NOMO-1 treated with dmso at 0.1 percent for 144 hours (cell line): Measurements from ENCODE around the gene UBE2E1.
"Not testable (repeated sequence)": the region's sequence is repeated elsewhere in the genome, so short reads cannot be mapped to it uniquely, and the experiment has no call there.

ENCODE experiments used
- DNase-seq: peaks from one replicate; lab custom pipeline; 2025; ENCODE audit not compliant: unreplicated experiment; lab: John Stamatoyannopoulos, UW

UBE2E1 gene

DNA sequence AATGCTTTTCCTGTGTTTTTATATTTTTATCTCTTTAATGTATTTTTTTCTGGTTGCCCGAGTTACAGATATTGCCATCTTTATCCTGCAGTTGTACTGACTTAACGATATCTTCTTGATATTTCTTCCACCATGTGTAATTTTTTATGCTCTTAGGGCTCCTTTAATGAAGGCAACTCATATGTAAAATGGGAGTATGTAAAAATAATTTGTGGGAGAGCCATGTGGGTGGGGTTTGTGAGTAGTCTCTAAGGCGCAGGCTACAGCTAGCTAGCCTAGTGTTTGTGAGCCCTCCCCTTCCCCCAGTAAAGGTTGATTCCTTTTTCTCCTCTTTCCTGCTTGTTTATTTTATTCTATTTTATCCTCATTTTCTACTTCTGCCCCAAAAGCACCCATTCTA lies 38.1 kb downstream of the UBE2E1 start:
- DNase-seq = no peak

DNA sequence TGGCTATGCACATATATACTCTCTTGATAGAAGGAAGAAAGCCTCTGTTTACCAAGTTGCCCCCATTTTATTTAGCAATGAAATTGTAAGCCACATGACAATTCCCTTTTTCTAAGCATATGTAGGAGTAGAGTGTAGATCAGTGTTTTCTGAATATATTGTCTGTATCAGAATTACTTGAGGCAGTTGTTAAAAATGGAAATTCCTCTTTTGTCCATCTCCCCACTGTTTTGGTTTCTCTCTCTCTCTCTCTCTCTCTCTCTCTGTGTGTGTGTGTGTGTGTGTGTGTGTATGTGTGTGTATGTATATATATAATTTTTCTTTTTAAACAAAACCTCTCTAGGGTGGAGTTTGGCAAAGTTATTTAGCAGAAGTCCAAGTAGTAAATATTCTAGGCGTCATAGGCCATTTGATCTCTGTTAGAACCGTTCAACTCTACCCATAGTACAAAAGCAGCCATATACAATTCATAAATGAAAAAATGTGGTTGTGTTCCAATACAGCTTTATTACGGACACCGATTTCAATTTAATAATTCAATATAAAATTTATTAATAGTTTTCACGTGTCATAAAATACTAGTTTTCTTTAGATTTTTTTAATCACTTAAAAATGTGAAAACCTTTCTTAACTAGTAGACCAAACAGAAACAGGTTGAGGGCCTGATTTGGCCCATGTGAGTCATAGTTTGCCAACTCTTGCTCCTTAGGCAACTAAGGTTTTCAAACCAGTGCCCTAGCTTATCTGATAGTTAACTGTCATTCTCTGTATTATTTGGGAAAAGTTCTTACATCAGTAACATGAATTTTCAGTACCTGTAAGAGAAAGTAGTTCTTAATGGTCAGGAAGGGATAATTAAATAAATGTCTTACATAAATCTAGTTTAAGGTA lies 39.8 kb downstream of the UBE2E1 start:
- DNase-seq = no peak

DNA sequence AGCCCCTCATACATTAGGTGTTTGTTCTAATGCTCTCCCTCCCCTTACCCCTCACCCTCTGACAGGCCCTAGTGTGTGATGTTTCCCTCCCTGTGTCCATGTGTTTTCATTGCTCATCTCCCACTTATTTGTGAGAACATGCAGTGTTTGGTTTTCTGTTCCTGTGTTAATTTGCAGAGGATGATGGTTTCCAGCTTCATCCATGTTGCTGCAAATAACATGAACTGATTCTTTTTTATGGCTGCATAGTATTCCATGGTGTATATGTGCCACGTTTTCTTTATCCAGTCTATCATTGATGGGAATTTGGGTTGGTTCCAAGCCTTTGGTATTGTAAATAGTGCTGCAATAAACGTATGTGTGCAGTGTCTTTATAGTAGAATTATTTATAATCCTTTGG lies 43.7 kb downstream of the UBE2E1 start:
- DNase-seq = not testable (repeated sequence)

DNA sequence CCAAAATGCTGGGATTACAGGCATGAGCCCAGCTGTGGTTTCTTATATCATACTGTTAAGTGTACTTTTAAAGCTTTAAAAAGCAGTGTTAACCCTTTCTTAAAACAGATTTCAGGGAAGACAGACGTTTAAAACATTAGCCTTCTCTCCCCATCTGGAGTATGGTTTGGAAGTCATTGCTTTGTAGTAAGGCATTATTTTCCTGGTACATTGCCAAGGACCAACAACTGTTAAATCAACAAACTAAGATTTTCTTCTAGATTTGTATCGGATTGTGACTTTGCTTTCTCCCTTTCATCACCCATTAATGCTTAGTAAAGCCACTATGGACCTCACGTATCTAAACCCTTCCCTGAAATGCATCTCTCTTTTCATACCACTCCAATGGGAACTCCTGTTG lies 50.5 kb downstream of the UBE2E1 start:
- no peak for DNase-seq

DNA sequence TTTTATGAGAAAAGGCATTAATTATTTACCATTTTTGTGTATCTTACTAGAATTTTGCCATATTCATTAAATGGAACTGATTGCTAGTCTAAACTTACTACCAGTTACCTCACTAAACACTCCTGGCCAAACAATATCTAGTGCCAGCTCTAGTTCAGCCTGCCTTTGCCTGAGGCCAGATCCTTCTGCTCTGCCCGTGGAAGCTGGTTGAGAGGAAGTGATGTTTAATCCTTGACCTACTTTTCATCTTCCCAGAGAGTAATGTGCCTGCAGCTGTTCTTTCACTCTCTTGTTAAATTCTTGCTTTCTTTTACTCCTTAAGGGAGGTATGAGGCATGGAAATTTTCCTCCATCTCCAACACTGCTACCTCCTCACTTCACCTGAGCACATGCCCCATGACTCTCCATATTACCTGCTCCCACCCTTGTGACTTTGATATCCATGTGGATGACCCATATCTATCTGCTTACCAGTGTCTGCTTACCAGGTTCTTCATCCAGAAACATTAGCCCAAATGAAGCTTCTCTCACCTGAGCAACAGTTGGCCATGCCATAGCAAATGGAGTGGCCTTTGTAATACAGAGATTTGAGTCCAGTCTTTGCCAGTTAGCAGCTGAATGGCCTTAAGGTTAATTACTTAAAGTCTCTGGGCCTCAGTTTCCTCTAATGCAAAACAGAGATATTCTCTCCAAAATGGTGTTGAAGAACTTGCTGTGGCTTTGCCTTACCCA lies 53.4 kb downstream of the UBE2E1 start:
- DNase-seq = no peak

DNA sequence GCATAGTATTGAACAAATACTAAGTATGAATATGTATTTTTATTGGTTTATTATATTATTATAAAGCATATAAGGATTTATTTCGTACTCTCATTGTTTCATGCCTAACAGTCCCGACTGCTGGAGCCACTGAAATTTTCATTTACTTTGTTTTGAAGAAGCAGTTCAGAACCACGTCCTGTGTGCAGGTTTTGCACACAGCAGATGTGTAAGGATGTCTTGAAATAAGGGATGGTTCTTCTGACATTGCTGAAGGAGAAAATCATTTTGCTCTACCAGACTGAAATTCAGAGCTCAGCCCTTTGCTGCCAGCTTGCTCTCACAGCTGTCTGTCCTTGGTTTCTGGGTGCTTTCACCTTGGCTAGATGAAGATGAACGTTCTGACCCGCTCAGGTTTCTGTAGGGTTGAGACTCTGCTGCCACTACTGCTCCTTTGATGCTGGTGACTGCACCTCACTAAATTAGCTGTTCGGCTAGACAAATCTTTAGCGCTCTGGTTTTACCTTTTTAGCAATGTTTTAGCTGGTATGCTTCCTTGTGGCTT lies 54.2 kb downstream of the UBE2E1 start:
- no peak for DNase-seq

DNA sequence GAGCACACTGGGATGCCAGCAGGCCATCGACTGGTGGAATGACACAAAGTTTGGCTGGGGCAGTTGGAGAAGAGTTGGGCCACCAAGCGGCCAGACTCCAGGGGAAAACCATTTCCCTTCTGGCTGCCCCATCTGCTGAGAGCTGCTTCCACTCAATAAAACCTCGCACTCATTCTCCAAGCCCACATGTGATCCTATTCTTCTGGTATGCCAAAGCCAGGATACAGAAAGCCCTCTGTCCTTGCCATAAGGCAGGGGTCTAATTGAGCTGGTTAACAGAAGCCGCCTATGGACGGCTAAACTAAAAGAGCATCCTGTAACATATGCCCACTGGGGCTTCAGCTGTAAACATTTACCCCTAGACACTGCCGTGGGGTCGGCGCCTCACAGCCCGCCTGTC lies 55.9 kb downstream of the UBE2E1 start:
- DNase-seq = no peak

DNA sequence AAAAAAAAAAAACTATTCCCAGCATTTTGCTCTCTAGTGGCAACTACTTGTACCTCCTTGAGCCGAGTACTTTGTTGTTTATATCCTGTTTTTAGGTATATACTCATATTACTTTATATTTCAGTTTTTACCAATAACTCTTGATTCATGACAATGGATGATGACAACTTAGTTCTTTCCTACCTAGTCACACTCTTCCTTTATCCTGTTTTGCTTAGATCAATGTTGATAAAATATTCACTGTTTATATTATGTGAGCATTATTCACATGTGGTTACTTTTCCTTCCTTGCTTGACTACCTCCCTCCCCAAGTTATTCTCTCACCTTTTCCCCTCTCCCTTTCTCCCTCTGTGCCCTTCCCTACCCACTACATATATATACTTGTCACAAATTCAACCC lies 57.3 kb downstream of the UBE2E1 start:
- DNase-seq = no peak

DNA sequence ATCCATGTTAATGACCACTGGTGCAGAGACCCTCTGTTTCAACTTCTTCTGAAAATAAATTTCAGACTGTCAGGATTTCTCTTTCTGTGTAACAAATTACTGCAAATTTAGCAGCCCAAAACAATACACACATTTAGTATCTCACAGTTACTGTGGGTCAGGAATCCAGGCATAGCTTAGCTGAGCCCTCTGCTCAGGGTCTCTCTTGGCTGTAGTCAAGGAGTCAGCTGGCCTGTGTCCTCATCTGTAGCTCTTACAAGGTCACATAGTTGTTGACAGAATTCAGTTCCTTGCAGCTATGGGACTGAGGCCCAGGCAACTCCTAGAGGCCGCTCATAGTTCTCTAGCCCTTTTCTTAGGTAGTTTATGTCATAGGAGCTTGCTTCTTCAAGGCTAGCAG lies 59.2 kb downstream of the UBE2E1 start:
- DNase-seq = no peak

DNA sequence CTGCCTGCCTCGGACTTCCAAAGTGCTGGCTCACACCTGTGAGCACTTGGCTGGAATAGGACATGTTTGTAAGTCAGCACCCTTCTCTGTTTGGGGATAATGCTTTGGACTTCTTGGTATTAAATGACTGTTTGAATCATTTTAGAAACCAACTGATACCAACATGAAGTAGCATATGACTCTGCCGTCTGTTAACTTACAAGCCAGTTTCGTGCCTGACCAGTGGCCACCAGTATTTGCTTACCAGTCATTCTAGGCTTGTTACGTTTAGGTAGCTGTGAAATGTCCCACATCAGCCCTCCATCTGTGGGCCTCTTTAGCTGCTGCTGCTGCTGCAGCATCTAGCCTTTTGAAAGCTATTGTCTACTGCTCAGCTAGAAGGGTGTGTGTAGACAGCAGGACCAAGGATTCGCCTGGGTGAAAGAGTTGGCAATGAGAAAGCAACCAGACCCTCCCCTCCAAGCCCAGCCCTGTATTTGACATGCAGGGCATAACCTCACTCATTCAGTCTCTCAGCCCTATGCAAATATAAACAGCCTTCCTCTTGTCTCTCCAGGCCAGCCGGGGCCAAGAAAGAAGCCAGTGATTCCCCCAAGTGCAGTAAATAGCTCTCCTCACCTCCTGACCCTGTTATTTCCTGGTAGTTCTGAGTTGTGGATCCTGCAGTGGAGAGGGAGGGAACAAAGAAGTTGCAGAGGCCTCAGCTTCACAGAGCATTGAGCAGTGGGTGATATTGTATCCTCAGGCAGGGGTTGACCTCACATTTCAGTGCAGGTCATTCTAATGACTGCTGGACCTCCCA lies 60.0 kb downstream of the UBE2E1 start:
- no peak for DNase-seq

DNA sequence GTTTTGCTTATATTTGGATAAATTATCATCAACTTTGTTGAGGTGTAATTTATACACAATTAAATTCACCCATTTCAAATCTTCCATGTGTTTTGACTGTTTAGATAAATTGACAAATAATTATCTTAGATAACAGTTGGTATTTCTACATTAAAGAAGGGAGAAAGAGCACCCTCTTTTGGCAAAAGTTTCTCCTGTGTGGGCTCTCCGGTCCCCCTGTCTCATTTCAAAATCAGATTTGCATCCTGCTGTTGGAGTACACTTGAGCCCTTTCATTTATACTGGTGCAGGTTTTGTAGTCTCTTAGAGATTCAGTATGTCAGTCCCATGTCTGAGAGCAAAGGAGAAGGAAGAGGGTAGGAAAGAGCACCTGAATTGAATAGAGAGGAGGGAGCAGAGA lies 61.6 kb downstream of the UBE2E1 start:
- no peak for DNase-seq

DNA sequence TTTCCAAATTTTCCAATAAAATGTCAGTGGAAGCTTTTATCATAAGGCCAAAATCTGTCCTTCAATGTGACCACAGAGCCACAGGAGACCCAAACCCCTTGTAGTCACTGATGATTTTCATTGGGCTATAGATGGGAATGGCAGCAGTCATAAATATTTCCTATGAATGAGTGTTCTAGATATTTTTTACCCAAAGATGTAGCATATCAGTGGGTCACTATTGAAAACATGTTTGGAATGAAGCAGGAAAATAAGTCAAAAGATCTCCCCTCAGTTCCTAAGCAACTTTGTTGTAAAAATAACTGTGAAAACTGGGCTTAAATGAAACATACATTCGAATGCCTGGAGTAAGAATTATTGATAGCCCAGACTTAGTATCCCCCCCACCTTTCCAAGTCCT lies 62.1 kb downstream of the UBE2E1 start:
- no peak for DNase-seq

DNA sequence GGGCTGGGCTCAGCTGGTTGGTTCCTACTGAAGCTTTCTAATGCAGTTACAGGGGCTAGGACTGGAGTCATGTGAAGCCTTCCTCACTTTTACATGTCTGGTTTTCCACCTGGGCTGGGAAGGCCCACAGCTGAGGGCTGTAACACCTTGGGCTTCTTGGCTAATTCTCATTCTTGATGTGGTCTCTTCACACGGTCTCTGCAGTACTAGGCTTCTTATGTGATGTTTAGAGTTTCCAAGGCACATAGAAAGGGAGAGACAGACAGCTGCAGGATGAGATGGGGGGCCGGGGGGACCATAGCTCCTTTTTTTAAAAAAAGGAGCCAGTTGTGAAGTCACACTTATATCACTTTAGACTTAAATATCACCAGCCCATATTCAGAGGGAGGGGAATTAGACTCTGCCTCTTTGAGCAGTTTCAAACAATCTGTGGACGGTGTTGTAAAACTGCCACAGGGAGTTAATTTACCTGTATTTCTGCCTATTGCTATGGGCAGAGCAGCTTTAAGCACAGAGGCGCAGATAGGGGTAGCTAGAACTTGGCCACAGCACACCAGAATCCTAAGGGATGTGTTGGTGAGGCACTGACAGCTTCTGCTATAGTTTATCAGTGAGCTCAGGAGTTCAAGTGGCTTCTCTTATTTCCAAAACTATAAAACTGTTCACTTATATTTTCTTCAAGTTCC lies 64.4 kb downstream of the UBE2E1 start:
- no peak for DNase-seq

DNA sequence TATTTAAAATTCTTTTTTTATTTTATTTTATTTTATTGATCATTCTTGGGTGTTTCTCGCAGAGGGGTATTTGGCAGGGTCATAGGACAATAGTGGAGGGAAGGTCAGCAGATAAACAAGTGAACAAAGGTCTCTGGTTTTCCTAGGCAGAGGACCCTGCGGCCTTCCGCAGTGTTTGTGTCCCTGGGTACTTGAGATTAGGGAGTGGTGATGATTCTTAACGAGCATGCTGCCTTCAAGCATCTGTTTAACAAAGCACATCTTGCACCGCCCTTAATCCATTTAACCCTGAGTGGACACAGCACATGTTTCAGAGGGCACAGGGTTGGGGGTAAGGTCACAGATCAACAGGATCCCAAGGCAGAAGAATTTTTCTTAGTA lies 64.9 kb downstream of the UBE2E1 start:
- DNase-seq = not testable (repeated sequence)

DNA sequence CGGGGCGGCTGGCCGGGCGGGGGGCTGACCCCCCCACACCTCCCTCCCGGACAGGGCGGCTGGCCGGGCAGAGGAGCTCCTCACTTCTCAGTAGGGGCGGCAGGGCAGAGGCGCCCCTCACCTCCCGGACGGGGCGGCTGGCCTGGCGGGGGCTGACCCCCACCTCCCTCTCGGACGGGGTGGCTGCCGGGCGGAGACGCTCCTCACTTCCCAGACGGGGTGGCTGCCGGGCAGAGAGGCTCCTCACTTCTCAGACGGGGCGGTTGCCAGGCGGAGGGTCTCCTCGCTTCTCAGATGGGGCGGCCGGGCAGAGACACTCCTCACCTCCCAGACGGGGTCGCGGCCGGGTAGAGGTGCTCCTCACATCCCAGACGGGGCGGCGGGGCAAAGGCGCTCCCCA lies 65.6 kb downstream of the UBE2E1 start:
- DNase-seq = not testable (repeated sequence)

DNA sequence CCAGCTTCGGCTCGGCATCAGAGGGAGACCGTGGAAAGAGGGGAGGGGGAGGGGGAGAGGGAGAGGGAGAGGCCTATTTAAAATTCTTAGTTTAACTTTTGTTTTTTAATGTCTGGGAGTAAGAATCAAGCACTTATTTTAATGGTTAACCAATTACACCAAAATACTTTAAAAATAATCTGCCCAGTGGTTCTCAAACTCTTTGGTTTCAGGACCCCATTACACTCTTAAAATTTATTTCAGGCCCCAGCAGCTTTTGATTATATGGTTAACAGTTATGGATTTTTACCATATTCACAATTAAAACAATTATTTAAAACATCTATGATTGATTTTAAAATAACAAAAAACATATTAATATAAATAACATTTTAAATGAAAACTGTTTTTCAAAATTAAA lies 66.6 kb downstream of the UBE2E1 start:
- no peak for DNase-seq

DNA sequence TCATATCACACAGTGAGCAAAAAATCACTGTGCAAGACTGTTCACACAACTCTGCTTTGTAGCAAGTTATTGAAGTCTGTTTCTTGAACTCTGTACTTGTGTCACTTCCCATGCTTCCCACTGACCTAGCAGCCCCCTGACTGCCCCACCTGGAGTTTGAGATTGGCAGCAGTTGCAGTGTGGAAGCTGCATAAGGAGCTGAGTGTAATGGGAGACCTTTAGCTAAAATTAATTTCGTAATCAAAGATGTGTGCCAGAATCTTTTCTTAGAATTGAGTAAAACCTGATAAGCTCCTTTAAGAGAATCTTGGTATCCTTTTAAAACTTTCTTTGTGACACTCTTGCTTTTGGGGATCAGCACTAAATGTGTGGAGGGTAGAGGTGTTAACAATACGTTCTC lies 68.2 kb downstream of the UBE2E1 start:
- no peak for DNase-seq

DNA sequence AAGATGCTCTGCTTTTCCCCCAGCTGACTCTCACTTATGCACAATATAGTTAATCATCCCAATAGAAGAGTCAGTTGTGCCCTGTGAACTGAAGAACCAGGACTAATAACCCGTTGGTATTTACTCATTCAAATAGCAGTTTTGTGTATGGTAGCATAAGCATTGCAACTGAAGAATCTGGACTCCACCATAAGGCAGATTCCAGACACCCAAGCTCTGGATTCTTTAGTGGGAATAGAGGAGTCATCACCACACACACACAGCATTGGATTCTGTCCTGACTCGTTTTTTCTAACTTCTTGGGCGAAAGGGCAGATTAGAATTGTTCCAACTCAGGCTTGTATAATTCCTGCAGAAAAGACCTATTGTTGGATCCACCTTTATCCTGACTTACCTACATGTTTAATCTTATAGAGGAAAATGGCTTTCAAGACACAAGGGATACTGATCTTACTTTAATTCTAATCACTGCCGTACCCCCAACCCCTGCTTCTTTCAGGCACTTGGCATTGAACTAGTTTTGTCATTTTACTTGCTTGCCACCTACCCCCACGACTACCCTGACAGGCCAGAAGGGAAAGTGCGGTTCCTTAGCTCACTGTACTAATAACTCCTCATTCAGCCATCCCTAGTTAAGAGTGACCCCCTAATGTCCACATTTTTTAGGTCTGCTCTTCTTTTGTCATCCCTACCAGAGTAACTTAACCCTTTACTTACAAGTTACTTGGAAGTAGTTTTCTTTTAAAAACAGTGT lies 68.8 kb downstream of the UBE2E1 start:
- no peak for DNase-seq

DNA sequence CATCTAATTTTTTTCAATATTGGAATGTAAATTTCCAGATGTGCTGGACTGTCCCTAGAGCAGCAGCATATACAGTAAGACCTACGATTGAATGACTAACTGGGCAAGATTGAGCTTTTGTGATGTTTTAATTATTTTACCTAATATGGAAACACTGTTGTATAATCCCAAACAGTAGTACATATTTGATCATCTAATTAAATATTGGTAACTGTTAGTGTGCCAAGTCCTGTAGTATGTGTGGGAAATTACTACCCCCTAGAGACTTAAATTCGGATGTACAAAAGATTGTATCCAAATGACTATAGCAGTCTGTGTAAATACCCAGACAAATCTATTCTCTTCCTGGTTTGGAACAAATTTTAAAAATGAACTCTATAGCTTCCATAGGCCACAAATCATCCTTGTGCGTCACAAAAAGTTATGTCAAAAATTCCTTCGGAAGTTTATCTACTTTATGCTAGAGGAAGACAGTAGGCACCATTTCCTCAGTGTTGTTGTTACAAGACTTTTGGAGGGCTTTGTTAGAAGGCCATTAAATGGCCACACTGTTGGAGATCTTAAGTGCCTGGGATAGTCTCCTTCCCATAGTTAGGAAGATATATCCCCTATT lies 69.5 kb downstream of the UBE2E1 start:
- no peak for DNase-seq

DNA sequence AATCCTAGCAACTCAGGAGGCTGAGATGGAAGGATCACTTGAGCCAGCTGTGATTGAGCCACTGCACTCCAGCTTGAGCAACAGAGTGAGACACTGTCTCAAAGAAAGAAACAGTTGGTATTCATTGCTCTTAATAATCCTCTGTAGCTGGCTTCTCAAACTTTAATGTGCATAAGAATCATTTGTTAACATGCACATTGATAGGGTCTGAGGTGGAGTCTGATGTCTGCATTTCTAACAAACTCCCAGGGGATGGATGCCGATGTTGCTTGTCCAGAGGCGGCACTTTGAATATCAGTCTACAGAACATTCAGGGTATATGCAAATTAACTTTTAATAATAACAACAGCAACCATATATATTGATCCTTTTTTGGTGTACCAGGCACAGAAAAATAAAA lies 71.2 kb downstream of the UBE2E1 start:
- DNase-seq = no peak
